ENCODE data around the gene ANKS1A. TPM values are rescaled to one million over a fixed set of nuclear protein-coding genes. Genes with fewer than 3 reads are reported as not detected.

The ANKS1A gene
- total RNA-seq, 2 donors from 2014 or later, result 26.7 to 30.9 TPM

DNA sequence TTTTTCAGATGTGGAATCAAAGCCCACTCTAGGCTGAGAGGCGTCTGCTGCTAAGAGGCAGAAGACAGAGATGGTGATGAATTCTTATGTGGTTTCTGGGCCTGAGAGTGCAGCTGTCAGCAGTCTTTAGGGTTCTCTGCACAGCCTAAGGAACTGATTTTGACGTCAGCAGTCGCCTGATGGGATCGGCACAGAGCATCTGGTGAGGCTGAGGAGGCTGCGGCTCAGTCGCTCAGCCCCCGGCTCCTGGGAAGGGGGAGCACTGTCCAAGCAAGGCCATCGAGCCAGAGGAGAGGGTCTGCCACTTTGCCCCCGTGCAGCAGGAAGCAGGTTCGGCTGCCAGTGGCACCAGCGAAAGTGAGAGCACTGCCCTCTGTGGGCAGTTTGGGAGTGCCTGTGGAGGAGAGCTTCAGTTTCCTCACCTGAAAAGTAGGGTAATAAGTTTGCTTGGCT lies 159.6 kb downstream of the ANKS1A start:
- Histone ChIP-seq H3K27me3 (no peaks in the 10 kb centered on the region), H3K9me3 (no peaks in the 10 kb centered on the region), H3K36me3 (peaks cover 7% of the 10 kb centered on the region), H3K4me1 (peaks cover 0 to 100% of the 10 kb centered on the region in 2 donors), H3K27ac (peak overlapping the region; percentile 69 to 85), H3K4me3 (peak overlapping the region in 1 of 2 donors; percentile 6)
- no peak for DNase-seq (ENCODE audit: low spot score)
- TF ChIP-seq, protein P1, sequence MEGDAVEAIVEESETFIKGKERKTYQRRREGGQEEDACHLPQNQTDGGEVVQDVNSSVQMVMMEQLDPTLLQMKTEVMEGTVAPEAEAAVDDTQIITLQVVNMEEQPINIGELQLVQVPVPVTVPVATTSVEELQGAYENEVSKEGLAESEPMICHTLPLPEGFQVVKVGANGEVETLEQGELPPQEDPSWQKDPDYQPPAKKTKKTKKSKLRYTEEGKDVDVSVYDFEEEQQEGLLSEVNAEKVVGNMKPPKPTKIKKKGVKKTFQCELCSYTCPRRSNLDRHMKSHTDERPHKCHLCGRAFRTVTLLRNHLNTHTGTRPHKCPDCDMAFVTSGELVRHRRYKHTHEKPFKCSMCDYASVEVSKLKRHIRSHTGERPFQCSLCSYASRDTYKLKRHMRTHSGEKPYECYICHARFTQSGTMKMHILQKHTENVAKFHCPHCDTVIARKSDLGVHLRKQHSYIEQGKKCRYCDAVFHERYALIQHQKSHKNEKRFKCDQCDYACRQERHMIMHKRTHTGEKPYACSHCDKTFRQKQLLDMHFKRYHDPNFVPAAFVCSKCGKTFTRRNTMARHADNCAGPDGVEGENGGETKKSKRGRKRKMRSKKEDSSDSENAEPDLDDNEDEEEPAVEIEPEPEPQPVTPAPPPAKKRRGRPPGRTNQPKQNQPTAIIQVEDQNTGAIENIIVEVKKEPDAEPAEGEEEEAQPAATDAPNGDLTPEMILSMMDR (IDR thresholded peaks at IDR 0.05), result peak in 1 of 2 donors; percentile 44

DNA sequence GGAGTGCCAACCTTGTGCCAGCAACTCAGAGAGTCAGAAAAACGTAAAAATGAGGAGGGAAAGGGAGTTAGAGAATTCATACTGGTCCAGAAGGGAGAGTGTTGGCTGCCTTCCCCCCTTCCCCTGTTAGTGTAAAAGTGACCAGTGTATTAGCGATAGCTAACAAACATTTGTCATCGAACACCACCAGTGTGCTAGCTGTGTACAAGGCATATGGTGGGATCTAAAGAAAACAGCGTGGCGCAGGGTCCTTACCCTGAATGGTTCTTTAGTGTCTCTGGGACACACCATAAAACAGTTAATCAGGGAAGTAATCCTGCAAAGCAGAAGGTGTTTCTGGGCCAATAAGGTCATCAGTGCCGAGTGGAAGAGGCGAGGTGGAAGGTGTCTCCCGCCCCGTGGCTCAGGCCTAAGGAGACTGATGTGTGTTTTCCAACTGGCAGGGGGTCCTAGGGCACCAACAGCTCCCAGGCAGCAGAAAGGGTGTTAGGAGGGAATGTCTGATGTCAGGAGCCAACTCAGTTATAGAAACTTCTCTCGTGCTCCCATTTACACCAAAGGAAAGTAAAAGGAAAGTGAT lies 160.2 kb downstream of the ANKS1A start:
- TF ChIP-seq, protein P1 (IDR thresholded peaks at IDR 0.05), result no peak

DNA sequence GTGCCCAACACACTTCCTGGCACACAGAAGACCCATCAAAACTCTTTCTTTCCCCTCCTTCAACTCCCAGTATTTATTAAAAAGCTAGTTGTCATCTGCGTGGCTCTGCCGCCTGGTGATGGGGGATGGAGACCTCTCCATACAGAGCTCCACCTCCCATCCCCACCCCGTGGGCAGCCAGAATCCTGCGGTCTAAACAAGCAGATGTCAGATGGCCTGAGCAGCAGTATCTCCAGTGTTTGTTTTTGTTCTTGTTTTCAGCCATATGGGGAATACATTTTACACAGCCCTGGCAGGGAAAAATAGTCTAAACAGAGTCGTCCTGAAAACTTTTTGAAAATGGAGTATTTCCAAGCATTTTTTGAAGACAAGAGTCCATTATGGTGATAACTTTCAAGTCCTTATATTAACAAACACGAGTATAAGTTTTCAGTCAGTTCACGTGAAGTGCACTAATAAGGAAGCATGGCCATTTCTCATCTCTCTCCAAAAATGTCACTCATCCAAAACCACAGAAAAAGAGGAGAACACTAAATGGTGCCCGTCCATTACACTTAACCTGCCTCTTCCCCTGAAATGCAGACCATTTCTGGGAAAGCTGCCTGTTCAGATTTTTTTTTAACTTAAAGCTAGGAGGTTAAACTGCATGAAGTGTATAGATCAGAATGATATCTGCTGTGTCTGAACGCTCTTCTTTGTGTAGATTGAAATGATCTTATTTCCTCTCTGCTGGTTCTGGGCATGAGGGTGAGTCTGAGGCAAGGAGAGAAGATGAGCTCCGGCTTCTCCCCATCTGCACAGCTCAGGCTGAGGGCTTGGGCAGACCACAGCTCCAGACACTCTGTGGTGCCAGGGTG lies 161.1 kb downstream of the ANKS1A start:
- Histone ChIP-seq H3K4me1 (peaks cover 0 to 97% of the 10 kb centered on the region in 2 donors), H3K4me3 (no peak overlapping the region), H3K36me3 (peaks cover 18% of the 10 kb centered on the region), H3K9me3 (no peaks in the 10 kb centered on the region), H3K27me3 (no peaks in the 10 kb centered on the region), H3K27ac (peak overlapping the region; percentile 69 to 85)
- DNase-seq (ENCODE audit: low spot score), result no peak
- TF ChIP-seq, protein P1 (IDR thresholded peaks at IDR 0.05), result no peak

More for the DNA sequence above, 160.2 kb downstream of the ANKS1A start:
- H3K36me3 ChIP-seq, result peaks cover 13% of the 10 kb centered on the region
- peaks cover 0 to 97% of the 10 kb centered on the region in 2 donors for H3K4me1 ChIP-seq
- no peaks in the 10 kb centered on the region for H3K27me3 ChIP-seq
- no peak for DNase-seq (ENCODE audit: low spot score)
- no peaks in the 10 kb centered on the region for H3K9me3 ChIP-seq
- peak overlapping the region; percentile 69 to 85 for H3K27ac ChIP-seq
- H3K4me3 ChIP-seq, result no peak overlapping the region

DNA sequence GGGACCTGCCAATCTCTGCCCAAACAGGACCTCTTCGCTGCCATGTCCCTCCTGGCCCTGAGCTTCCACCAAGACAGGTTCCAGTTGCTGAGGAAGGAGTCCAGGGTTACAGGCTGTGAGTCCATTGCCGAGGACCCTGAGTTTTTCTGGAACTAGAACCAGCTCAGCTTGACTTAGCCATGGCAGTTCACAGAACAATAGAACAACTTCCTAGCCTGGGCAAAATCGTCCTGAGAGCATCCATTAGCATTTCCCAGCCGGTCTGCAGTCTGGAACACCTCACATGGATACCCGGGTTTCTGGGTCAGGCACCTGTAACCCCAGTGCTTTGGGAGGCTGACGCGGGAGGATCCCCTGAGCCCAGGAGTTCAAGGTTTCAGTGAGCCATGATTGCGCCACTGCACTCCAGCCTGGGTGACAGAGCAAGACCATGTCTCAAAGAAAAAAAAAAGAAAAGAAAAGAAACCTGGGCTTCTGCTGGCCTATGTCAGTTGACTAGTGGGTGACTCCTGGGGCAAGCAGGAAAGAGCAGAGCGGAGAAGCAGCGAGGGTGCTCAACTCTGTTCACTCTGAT lies 161.8 kb downstream of the ANKS1A start:
- H3K9me3 ChIP-seq, result no peaks in the 10 kb centered on the region
- H3K4me1 ChIP-seq, result peaks cover 0 to 97% of the 10 kb centered on the region in 2 donors
- H3K4me3 ChIP-seq, result no peak overlapping the region

DNA sequence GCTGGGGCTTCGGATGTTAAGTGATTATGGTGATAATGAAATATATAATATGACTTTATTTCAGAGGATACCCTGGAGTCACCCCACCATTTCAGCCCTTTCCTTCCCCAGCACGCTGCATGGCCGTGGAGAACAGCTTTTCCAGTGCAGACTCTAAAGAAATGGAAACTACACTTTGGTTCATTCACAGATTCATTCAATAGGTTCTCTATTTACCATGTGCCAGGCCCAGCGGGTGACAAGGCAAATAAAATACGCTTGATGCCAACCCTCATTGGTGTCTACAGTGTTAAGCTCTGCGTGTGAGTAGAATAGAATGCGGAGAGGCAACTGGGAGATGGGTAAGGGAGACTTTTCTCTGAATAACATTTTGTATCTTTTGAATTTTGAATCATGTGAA lies 162.3 kb downstream of the ANKS1A start:
- Histone ChIP-seq H3K36me3 (peaks cover 18% of the 10 kb centered on the region), H3K9me3 (no peaks in the 10 kb centered on the region), H3K4me1 (peaks cover 0 to 94% of the 10 kb centered on the region in 2 donors), H3K27me3 (no peaks in the 10 kb centered on the region), H3K4me3 (no peak overlapping the region), H3K27ac (peak overlapping the region; percentile 69 to 85)
- DNase-seq (ENCODE audit: low spot score), result no peak
- TF ChIP-seq, protein P1 (IDR thresholded peaks at IDR 0.05), result no peak

More for the DNA sequence above, 161.8 kb downstream of the ANKS1A start:
- Histone ChIP-seq H3K27ac (peak overlapping the region; percentile 69 to 85), H3K36me3 (peaks cover 18% of the 10 kb centered on the region), H3K27me3 (no peaks in the 10 kb centered on the region)
- no peak for DNase-seq (ENCODE audit: low spot score)
- TF ChIP-seq, protein P1 (IDR thresholded peaks at IDR 0.05), result no peak
